Renal cortex interstitium (tissue), 11 donors: ENCODE data around the gene EHD1. TPM values are rescaled to one million over a fixed set of nuclear protein-coding genes. Genes with fewer than 3 reads are reported as not detected.

Experiments
- DNase-seq, 11 donors: peaks; one replicate each; pipeline ENCODE4 v3.0.0-alpha.2; 2013; ENCODE audit warnings: low read depth in 9 of 11, low spot score in 4 of 11; ENCODE audit errors: extremely low read depth in 1 of 11
- polyA plus RNA-seq, 3 donors: library from polyadenylated mRNA; unstranded; fragments of 120-200 nt; gene quantifications; one replicate each; pipeline ENCODE4 v1.2.1, GENCODE V29; 2013; ENCODE audit not compliant: insufficient read length in 3 of 3

EHD1 gene
- polyA plus RNA-seq, 3 donors = 54.8 to 67.9 (median 60.8) TPM

DNA sequence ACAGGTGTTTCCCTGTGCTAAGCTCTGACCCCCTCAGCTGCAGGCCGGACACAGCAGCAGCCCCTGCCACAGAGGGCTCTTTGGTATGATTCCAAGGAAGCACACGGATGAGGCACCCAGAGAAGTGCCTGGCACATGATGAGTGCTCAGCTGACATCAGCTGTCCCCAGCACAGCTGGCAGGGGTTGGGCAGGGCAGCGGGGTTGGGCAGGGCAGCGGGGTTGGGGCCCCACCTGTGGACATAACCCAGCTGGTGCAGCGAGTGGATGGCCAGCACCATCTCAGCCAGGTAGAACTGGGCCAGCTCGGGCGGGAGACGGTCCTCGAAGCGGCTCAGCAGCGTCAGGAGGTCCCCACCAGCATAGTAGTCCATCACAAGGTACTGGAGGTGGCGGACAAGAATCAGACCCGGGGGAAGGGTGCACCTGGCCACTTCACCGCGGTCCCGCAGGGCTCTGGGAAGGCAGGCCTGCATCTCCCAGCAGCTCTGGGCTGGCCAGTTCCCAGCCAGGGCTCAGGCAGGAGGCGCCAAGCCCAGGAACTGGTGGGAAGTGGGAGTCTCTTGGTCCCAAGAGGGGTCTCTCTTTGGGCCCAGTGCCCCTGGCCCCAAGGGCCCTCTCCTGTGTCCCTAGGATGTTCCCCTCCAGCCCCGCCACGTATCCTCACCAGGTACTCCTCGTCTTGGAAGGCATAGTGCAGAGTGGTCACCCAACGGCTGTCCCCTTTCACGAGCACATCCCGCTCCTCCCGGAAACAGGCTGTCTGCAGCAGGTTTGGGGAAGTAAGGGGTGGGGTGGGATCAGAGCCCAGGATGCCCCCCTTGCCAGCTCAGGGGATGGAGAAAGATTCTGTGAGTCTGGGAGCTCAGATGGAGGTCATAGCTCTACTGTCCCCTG, 38.3 kb downstream of the EHD1 start:
- no peak for DNase-seq

GRCh38 chr11:64839335-64839734, 39.1 kb downstream of the EHD1 start:
- no peak for DNase-seq

DNA sequence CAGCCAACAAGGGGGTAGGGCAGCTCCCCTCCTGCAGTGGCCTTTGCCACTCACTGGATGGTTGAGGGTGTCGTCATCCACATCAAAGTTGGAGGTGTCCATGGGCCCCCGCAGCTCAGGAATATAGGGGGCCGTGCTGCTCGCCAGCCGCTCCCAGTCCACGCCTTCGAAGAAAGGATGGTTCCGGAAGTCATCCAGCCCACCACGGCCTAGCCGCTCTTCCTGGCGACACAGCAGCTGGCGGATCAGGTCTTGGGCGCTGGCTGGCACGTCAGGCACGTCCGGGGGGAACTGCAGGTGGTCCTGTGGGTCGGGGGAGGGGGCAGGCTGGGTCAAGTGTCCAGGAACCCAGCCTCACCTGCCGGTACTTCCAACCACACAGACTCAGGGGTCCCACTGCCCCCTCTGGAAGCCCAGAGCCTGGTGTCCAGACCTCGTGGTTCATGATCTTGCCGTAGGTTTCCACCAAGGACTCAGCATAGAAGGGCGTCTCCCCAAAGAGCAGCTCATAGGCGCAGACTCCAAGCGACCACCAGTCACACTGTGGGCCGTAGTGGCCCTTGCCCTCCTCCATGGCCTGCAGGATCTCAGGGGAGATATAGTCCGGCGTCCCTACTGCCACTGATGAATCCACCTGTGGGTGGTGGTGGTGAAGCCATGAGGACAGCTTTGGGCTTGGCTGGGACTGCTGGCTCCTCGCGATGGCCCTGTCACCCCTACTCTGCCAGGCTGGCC, 39.7 kb downstream of the EHD1 start:
- DNase-seq = no peak

- no peak for DNase-seq
Observed at GRCh38 chr11:64837887-64838351, 40.5 kb downstream of the EHD1 start.

GRCh38 chr11:64836448-64837072, 41.9 kb downstream of the EHD1 start:
- no peak for DNase-seq

GRCh38 chr11:64835616-64836447, 42.6 kb downstream of the EHD1 start:
- DNase-seq = no peak

DNA sequence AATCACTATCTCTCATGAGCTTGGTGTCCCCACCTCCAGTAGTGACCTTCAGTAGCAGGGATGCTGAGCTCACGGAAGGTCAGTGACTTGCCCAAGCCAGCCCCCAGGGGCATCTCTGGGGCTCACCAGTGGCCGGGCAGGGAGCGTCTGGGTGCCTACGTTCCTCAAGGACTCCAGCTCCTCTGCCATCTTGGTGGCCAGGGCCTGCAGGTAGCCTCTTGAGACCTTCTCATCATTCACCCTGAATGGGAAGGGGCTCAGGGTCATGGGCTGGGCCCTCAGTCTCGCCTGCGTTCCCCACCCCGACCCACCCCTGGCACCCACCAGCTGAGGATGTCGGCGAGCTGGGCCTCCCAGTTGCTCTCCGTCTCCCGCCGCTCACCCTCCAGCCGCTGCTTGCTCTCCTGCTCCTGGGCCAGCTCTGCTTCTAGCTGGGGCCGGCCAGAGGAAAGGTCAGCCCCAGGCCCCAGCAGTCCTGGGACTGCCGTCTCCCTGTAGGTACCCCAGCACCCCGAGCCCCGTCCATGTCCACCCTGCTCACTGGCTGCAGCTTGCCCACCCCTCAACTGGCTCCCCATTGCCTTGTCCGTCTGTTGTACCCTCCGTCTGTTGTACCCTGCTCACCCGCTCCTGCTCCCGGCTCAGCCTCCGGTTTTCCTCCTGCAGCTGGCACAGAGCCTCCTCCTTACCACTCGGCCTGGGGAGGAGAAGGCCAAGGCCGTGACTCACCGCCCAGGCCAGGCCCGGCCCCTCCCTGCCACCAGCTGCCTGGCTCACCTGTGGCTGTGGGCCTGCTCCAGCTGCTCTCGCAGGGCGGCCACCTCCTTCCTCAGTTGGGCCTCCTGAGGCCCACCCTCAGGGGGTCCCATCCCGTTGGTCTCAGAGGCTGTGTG, 43.5 kb downstream of the EHD1 start:
- no peak for DNase-seq

GRCh38 chr11:64834031-64834722, 44.2 kb downstream of the EHD1 start:
- no peak for DNase-seq

DNA sequence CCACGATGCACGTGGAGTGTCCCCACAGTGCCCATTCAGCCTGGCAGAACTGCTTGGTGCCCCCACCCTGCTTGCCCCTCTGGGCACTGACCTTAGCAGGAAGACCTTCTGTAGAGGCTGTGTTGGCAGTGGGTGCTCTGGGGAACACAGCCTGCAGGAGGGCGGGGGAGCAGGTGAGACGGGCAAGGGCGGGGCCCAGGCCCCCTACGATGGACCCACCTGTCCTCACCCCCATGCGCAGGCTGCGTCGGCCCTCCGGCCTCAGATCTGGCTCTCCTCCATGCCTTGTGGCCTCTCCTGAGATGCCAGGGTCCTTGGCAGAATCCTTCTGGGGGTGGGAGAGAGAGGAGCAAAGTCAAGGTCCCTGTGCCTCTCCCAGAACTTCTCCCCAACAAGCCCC, 44.9 kb downstream of the EHD1 start:
- DNase-seq = no peak

DNA sequence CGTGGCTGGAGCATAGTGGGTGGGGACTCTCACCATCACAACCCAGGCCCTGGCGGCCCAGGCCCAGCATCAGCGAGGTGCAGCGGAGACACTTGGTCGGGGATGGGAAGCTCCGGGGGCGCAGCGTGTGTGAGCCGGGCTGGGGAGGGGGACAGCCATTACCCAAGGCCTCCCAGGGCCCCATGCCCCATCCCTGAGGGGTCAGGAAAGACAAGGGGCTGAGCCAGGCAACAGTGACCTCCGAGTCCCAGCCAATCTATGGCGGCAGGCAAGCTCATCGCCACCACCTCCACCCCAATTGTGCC, 45.3 kb downstream of the EHD1 start:
- no peak for DNase-seq

DNA sequence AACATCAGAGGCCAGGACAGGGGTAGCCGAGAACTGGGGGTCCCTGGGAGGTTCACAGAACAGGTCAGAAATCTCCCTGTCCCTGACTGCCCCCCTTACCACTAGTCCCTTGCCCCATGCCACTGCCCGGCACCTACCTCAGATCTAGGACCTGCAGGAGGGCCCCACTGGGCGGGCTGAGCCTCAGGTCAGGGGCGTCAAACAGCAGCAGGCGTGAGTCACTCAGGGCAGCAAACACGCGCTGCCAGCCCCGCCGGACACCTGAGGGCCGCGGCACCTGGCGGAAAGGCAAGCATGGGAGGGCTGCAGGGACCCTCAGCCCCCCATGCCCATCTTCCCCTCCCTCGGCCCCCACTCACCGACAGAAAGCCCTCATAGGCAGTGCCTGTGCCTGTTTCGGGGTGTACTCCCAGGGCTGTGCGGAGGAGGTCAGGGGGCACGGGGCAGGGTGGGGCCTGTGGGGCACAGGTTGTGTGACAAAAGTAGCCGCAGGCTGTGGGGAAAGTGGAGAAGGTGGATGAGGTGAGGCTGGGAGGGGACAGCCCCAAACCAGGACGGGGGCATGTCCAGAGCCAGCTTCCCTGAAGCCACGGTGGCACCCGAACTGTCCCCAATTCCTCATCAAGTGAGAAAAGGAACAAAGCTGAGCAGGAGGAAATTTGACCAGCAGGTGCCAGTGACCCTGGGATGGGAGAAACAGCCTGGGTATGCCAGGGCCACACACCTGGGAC, 45.8 kb downstream of the EHD1 start:
- no peak for DNase-seq

- DNase-seq = no peak
Observed at GRCh38 chr11:64831411-64831891, 47.0 kb downstream of the EHD1 start.

DNA sequence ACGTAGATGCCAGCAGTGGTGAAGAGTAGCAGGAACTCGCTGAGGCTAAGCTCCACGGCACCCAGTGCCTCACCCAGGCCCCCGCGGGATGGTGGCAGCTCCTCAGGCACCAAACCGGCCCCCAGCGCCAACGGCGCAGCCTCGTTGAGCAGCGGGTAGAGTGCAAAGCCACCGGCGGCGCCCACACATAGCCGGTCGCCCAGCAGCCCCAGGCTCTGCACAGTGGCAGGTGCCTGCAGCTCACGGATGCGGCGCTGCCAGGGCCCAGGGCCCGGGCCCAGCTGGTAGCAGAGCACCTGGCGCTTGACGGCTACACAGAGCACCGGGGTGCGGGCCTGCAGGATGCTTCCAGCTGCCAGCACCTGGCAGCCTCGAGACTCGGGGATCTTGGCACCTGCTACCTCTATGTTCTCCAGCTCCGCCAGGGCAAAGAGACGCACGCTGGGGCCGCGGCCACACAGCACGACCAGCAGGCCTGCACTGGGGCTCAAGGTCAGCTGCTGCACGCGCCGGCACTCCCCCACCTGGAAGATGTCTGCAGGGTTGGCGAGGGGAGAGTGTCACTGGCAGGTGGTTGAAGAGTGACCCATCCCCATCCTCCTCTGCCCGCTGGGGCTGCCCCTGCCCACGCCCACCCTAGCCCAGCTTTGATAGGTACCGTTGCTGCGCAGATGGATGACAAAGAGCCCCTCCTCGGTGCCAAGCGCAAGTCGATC, 48.7 kb downstream of the EHD1 start:
- no peak for DNase-seq

- no peak for DNase-seq
Observed at GRCh38 chr11:64827451-64827839, 51.0 kb downstream of the EHD1 start.

DNA sequence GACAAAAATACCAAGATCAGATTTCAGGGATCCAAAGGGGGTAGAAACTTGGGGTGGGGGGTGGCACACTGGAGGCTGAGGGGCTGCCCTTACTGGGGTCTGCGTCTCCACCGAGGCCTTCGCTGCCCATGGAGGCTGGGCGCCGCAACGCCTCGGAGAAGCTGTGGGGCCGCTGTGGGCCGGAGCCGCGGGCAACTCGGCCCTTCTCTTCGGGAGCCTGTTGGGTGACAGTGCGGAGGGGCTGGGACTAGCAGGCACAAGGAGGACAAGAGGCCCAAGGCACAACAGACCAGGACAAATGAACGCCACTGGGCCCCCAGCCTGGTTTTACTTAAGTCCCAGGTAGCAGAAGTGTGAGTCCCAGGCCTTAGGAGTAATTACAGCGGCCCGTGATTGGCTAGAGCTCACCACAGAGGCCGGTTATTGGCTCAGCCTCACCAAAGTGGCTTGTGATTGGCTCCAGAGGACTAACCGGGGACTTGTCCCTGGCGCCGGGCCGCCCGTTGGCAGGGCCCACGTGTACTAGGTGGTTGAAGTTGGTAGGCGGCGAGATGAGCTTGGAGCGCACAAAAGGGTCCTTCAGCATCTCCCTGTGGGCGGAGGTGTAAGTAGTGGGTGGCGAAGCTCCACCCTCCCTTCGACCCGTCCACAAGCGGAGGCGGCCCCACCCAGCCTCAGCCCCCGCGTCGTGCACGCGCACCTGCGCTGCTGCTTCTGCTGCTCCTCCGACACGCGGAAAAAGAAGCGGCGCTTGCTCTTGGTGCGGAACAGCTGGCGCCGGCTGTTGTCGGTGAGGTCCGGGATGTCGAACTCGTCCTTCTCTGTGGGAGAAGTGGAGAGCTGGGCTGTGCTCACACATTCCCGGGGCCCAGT, 51.6 kb downstream of the EHD1 start:
- no peak for DNase-seq
